ENCODE data around the gene AGBL4.

GRCh38 chr1:48693674-48694320 lies 1330.0 kb downstream of the AGBL4 start:
- no peak for TF ChIP-seq EZH2 (IDR thresholded peaks at IDR 0.05; ENCODE audit: low read length, unreplicated experiment)
- TF ChIP-seq, protein P1, sequence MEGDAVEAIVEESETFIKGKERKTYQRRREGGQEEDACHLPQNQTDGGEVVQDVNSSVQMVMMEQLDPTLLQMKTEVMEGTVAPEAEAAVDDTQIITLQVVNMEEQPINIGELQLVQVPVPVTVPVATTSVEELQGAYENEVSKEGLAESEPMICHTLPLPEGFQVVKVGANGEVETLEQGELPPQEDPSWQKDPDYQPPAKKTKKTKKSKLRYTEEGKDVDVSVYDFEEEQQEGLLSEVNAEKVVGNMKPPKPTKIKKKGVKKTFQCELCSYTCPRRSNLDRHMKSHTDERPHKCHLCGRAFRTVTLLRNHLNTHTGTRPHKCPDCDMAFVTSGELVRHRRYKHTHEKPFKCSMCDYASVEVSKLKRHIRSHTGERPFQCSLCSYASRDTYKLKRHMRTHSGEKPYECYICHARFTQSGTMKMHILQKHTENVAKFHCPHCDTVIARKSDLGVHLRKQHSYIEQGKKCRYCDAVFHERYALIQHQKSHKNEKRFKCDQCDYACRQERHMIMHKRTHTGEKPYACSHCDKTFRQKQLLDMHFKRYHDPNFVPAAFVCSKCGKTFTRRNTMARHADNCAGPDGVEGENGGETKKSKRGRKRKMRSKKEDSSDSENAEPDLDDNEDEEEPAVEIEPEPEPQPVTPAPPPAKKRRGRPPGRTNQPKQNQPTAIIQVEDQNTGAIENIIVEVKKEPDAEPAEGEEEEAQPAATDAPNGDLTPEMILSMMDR (conservative IDR thresholded peaks at IDR 0.05; ENCODE audit: low read depth, low read length): no peak
- TF ChIP-seq EZH2phosphoT487 (IDR thresholded peaks at IDR 0.05; ENCODE audit: borderline replicate concordance, low read length): no peak
